DND-41 (cell line): ENCODE data around the gene ERCC4.

Source experiments
- CTCF ChIP-seq: IDR thresholded peaks from 2 replicates; pipeline ENCODE4 v1.5.1; 2012; ENCODE audit warnings: borderline replicate concordance, low read length, moderate library complexity, mild to moderate bottlenecking; ENCODE audit not compliant: poor library complexity, severe bottlenecking; ENCODE audit errors: extremely low read depth
- EZH2 ChIP-seq: IDR thresholded peaks from 3 replicates; pipeline ENCODE4 v1.6.1; 2012; ENCODE audit warnings: borderline replicate concordance, low read depth, mild to moderate bottlenecking, moderate library complexity, low read length, inconsistent platforms; ENCODE audit not compliant: severe bottlenecking

- no peak for TF ChIP-seq CTCF
- TF ChIP-seq EZH2 = no peak
These were observed 15.7 kb upstream of the ERCC4 start for GRCh38 chr16:13904179-13904691.
